Measurements from ENCODE around the gene MAGI3.
"Not testable (repeated sequence)": the region's sequence is repeated elsewhere in the genome, so short reads cannot be mapped to it uniquely, and the experiment has no call there.

Gene MAGI3

DNA sequence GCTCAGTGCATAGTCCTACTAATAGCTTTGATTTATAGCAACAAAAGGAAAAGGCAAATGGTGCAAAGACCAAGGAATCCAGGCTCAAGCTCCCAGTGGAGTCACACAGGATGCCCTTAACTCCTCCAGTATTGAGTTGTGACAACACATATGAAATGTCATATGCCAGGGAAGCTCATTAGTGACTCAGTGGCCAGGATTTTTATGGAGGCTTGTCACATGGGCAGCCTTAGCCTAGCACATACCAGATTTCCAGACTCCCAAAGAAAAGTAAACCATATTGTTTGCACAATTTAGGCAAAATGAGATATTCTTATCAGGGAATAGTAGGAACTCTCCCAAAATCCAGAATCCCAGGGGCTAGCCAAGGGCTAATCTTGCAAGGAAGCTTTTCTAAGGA lies 129.2 kb downstream of the MAGI3 start:
- no peak for DNase-seq

DNA sequence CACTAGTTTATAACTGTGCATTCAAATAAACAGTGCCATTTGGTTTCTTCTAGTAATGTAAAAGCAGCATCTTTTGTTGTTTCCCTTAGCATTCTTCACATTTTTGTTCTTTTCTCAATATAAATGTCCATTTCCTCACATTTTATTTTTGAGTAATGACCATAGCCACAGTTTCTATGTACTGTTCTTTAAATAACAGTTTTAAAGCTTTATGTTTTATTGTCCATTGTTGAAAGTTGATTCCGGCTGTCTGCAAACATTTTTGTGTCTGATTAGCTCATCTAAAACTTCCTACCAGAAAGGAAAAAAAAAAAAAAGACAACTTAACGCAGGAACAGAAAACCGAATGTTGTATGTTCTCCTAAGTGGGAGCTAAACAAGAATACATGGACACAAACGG lies 139.7 kb downstream of the MAGI3 start:
- no peak for DNase-seq

DNA sequence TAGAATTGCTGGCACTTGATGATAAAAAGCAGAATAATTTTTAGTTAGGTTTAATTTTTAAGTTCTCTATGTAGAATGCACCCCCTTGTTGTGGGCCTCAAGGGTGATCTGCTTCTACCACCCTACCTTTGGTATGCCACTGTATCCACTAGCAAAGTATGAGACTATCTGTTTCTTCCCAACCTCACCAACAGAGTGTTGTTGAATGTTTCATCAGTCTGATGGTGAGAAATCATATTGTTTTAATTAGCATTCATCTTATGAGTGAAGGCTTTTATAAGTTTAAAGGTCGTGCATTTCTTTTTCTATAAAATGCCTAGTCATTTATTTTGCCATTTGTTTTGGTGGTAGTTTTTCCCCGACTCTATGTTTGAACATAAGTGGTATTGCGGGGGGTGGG lies 141.0 kb downstream of the MAGI3 start:
- DNase-seq: no peak

DNA sequence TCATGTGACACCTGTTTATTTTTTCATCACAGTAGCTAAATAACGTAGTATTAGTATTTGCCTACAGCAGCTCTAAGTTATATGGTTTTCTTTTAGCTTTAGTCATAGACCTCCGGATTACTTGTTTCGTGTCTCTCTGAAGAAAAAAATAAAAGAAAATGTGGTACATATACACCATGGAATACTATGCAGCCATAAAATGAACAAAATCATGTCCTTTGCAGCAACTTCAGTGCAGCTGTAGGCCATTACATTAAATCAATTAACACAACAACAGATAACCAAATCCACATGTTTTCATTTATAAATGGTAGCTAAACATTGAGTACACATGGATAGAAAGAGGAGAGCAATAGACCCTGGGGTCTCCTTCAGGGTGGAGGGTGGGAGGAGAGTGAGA lies 142.7 kb downstream of the MAGI3 start:
- DNase-seq: no peak

DNA sequence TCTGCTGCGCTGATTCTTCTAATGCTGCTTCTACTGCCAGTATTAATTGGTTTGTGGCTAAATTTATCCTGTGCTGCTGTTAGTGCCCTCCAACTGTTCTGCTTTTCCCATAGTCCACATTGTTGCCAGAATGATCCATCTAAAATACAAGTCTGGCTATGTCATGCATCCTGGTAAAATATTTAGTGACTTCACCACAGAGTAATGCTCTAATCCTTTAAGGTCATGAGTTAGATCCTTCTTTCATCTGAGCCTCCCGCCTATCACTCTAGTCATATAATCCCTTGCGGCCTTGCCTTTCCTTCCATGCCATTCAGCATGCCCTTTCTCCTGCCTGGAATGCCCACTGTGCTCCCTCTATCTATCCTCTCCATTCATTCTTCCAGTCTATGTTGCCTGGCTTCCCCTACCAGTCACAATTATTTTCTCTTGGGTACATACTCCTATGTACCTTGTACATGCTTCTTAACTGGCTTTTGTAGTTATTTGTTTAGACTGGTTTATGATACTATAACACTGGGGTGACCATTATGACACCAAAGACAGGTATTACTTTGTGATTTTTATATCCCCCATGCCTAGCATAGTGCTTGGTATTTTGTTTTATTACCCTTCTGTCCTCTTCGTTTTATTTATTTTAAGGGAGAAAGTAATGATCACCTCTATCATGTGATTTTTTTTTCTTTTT lies 144.0 kb downstream of the MAGI3 start:
- no peak for DNase-seq

DNA sequence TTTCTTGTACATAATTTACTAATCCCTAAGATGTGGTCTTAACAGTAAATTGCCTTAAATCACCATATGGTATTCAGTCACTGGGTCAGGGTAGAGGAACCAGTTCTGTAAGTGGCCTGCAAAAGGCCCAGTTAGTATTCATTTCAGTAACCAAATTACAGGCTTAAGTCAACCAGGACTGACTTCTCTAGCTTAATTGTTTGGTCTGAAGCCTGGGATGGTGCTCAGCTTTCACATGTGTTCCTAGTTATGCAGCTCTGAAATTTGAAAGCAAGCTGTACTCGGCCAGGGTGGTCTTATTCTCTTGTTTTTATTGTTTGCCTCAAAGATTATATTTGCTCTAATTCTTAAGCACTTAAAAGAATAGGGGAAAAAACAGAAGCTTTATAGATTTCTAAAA lies 144.6 kb downstream of the MAGI3 start:
- no peak for DNase-seq

DNA sequence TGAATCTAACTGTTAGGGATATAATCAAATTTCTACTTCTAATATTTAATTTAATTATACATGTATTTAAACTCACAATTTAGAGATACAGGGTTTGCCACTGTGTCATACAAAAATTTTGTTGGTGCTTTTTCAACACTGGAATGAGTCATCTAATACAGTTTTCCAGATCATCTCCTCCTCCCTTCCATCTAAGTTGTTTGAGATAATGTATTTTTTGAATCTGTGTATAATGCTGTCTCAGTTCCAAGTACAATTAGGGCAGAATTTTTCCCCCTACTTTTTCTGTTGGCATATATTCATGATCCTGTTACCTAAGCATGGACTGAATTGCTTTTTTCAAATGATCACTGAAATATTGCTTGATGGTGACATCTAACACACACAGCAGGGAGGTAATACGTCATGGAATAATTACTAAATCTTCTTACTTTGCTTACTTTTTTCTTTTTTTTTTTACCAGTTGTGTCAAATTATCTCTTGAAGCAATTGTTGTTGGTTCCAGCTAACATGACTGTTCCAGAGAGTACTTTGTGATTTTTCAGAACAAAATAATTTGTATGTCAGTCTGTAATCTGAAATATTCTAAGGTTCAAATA lies 146.0 kb downstream of the MAGI3 start:
- DNase-seq: no peak

DNA sequence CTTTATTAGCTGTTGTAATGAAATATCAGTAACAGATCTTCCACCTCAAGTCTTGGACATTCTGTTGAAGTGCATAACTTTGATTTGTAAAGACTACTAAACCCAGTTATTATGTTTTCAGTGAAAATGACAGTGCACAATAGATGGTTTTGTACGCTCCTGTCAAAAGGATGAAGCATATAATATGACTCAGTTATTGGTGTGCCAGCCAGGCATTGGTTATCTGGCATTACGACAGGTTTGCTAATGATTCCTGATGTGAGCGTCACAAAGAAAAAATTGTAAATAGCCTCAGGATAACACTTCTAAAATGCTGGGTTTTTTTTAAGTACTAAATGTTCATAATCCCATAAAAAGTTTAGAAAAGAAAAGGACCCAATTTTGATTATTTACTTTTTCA lies 147.9 kb downstream of the MAGI3 start:
- DNase-seq: no peak

DNA sequence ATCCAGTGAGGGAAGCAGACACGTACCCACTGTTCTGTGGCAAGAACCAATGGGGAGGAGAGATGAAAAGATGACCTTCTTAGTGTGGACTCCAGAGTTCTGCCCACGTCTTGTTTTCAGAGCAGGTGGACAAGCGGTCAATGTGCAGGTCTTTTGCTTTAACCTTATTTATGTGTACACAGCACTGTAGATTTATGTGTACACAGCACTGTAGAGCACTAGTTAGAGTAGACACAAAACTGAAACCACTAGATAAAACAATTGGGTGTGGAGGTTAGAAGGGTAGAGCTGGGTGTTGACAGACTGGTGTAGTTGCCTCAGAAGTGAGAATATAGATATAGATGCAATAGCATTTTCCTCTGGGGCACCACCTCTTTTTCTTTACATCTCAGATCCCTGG lies 150.0 kb downstream of the MAGI3 start:
- DNase-seq: no peak

DNA sequence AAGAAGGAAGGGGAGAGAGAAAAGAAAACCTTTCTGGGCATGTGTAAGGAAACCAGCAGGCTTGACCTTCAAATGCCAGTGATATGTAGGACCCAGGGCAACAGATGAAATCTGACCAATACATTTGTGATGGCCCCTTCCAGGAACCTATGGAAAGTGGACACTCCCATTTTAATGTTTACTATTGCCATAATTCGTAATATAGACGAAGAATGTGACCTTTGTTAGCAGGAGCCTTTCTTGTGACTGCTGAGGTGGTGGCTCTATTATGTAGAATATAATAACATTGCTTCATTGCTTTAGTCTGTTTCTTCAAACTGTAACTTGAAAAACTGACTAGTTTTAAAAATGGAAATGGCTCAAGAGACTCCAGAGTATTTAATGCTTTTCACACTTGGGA lies 150.8 kb downstream of the MAGI3 start:
- DNase-seq: no peak

DNA sequence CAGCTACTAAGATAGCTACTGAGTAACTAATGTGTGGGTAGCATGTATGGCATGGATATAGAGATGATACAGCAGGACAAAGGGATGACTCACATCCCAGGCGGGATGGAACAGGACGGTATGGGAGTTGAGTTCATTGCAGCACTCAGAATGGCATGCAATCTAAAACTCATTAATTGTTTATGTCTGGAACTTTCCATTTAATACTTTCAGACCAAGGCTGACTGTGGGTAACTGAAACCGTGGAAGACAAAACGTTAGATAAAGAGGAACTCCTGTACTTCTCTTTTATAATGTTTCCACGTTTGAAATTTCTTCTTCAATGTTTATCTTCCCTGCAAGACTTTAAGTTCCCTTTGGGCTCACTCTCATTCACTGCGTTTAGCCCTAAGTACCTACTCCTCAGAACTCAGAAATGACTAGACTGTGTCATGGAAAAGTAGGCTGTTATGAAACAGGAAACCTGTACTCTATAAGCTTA lies 151.9 kb downstream of the MAGI3 start:
- DNase-seq: no peak

DNA sequence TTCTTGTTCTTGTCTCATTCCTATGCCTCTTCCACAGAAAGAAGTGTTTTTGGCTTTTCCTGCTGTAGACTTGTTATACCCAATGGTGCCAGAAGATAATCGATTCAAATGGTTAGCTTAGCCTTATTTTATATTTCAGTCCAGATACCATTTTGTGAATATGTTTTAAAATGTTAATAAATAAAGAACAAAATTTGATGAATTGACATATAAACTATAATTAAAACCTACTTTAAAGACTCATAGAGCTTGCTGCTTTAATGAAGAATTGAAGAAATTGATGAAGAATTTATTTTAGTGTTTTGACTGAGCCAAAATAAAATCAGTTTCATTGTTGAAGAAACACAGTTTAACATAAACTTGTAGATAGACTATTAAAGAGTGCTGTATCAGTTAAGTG lies 152.8 kb downstream of the MAGI3 start:
- DNase-seq: no peak

DNA sequence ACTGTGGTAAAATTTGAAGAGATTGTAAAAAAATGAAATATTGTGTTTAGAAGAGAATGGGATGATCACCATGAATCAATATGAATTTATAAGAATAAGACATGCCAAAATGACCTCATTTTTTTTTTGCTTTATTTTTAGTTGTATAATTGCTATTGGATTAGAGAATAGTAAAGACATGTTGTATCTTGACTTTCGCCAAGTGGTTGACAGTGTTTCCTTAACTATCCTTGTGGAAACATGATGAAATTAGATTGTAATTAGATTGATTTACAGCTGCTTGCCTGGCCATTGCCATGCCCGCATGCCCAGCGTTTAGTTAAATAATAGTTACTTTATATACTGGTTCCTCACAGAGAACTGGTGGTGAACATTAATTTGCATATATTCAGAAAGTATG lies 154.9 kb downstream of the MAGI3 start:
- DNase-seq: no peak

DNA sequence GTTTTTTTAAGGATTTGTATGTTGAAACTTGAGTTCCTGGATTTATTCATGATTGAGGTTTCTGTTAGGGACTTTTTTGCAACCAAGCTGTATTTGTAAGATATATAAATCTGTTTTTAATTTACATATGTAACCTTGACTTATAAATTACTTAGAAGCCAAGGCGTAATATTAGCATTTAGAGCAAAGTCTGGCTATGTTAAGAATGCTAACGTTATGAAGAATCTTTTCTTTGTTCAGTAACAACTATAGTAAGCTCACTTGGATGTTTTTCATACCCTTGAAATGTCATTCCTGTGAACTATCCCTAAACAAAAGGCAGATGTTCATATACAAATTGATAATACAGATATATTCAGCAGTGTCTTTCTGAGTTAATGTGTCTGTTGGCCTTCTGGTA lies 155.3 kb downstream of the MAGI3 start:
- no peak for DNase-seq

DNA sequence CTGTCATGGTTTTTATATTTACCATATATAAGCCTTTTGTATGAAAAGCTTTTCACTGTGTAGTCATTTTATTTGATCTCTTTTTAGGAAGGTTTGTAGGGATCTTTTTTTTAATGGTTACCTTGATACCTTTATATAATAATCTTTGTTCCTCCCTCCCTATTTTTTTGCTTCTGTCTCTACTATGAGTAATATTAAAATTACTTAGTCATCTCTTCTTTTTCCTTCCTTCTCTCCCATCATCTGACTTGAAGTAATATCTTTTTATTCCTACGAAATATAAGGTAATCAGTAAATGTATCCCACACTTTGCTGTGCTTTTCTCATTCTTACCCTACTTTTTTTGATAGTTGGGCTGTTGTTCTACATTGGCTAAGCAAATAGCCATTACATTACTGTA lies 161.4 kb downstream of the MAGI3 start:
- no peak for DNase-seq

DNA sequence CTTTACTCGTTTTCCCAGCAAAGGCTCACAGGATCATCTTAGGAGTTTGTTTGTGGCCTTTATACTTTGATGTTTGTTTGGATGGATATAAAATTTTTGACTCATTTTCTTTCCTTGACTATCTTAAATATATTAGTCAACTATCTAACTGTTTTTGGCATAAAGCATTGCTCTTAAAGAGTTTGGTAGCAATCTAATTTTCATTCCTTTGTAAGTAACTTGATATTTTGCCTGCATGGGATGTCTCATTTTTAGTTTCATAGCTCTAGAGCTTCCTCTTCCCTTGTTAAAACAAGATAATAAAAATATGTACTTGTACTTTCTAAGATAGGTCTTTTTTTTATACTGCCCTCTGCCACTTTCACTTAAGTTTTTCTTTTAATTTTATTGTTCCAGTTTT lies 161.9 kb downstream of the MAGI3 start:
- DNase-seq: no peak

DNA sequence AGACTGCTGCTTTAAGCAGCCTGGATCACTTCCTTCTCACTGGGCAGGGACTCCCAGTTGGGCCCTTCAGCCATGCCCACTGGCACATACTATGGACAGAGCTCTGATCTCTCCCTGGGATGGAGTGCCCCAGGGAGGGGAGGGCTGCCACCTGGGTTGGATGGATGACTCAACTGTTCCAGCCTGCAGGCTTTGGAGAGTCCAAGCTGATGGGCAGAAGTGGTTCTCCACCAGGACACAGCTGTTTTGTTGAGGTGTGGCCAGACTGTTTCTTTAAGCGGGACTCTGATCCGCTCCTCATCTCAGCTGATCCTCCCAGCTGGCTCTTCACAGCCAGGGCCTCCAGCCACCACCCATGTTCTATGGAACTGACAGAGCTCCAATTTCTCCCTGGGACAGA lies 166.9 kb downstream of the MAGI3 start:
- DNase-seq: no peak

DNA sequence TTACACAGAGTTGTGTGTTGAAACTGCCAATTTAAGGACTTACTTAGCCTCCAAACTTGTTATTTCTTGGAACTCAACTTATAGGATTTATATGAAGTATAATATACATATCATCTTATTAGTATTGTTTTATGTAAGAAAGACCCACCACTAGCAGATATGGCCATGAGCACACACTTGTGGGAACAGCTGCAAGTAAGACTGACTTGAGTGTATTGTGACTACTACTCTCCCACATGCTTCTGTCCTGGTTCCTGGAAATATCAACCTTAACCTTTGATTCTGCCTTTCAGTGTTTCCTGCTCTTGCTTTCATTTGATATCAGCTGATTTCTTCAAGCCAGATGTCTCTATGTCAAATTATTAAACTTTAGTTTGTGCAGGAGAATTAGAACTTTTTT lies 175.3 kb downstream of the MAGI3 start:
- DNase-seq: no peak

DNA sequence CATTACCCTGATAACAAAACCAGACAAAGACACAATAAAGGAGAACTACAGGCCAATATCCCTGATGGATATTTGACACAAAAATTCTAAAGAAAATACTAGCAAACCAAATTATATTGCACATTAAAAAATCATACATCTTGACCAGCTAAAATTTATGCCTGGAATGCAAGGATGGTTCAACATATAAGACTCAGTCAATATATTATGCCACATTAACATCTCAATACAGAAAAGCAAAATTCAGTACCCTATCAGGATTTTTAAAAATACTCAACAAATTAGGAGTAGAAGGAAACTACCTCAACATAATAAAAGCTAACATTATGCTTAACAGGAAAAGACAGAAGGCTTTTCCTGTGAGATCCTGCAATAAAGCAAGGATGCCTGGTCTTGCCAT lies 177.1 kb downstream of the MAGI3 start:
- DNase-seq: no peak

DNA sequence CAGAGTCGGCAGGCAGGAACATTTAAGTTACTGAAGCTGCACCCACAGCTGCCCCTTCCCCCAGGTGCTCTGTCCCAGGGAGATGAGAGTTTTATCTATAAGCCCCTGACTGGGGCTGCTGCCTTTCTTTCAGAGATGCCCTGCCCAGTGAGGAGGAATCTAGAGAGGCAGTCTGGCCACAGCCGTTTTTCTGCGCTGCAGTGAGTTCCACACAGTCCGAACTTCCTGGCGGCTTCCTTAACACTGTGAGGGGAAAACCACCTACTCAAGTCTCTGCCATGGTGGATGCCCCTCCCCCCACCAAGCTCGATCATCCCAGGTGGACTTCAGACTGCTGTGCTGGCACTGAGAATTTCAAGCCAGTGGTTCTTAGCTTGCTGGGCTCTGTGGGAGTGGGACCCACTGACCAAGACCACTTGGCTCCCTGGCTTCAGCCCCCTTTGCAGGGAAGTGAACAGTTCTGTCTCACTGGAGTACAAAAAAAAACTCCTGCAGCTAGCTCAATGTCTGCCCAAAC lies 185.5 kb downstream of the MAGI3 start:
- not testable (repeated sequence) for DNase-seq

DNA sequence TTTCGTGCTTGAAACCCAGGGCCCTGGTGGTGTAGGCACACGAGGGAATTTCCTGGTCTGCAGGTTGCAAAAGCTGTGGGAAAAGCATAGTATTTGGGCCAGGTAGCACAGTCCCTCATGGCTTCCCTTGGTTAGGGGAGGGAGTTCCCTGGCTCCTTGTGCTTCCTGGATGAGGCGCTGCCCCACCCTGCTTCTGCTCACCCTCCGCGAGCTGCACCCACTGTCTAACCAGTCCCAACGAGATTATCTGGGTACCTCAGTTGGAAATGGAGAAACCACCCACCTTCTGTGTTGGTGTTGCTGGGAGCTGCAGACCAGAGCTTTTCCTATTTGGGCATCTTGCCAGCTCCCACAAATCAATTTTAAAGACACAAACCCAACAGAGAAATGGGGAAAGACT lies 186.0 kb downstream of the MAGI3 start:
- no peak for DNase-seq

DNA sequence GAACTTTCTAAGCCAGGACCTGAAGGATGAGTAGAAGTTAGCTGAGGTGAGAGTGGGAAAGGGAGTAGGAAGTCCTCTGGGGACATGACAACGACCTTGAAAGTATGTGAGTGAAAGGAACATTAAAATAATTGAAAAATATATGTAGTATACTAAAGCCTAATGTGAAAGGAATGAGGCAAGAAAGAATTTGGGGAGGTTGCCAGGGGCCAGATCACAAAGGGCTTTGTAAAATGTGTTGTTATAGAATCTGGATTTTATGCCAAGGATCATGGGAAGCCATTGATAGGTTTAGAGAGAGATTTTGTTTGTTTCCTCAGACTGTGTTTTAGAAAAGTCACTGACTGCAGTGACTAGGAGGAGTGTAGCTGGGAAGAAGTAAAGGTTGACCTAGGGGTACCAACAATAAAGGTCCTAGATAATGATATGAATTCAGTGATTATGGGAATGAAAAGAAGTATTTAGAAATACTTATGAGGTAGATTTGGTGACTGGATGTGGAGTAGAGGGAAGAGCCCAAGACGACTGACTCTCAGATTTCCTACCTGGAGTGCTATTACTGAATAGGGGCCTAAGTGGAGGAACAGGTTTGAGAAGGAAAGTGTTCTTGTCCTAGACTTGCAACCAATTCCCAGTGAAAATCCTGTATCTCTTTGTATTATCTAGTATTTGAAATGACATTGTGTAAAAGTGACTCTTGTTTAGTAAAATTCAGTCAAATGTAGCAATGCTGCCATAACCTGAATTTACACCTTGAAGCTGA lies 189.1 kb downstream of the MAGI3 start:
- DNase-seq: no peak

DNA sequence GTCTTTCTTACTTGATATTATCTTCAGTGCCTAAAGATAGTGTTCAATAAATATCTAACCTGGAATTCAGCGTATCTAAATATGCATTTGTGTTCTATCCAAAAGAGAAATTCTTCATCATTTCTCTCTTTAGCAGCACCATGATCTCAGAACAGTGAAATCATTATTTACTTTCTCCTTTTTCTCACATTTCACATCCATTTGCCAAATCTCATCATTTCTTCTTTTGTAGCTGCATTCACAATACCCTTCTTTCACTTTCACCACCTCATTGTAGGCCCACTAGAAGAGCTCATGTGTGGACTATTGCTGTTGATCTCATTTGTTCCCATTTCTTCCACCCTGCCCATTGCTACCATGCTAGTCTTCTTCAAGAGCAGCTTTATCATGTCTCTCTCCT lies 191.0 kb downstream of the MAGI3 start:
- no peak for DNase-seq

DNA sequence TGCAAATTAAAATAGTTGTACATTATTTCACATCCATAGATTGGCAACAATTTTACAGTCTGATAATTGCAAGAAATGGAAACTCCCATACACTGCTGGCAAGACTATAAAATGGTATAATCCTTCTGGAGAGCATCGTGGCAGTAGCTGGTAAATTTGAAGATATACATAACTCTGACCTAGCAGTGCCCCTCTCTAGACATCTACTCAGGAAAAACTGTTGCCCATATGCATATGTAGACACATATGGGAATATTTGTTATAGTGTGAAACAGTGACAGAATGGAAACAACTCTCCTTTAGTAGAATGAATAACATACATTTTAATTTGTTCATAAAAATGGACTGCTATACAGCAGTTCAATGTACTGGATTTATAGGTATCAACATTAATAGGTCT lies 191.8 kb downstream of the MAGI3 start:
- DNase-seq: no peak

Data from CD4-positive, alpha-beta T cell treated with Interferon alpha-2 for 1 hour (primary cell).